AG09319 (cell line): ENCODE measurements around the gene PTPRJ.

ENCODE experiments used
- DNase-seq: peaks from one replicate; pipeline ENCODE4 v3.0.0-alpha.2; 2010; ENCODE audit warnings: low read depth; ENCODE audit errors: extremely low read depth
- CTCF ChIP-seq: IDR thresholded peaks from 2 replicates; pipeline ENCODE4 v1.5.1; 2011; ENCODE audit warnings: low read depth, mild to moderate bottlenecking, inconsistent platforms, low read length, moderate library complexity

Gene PTPRJ

GRCh38 chr11:47998733-47999359 is 18.5 kb downstream of the PTPRJ start:
- no peak for TF ChIP-seq CTCF
- DNase-seq: no peak

GRCh38 chr11:48000432-48000831 is 20.1 kb downstream of the PTPRJ start:
- no peak for TF ChIP-seq CTCF

GRCh38 chr11:48001438-48002021 is 21.2 kb downstream of the PTPRJ start:
- no peak for DNase-seq
- no peak for TF ChIP-seq CTCF

More at GRCh38 chr11:48000432-48000831, 20.1 kb downstream of the PTPRJ start:
- DNase-seq: no peak

- DNase-seq: no peak
- no peak for TF ChIP-seq CTCF
Observed at GRCh38 chr11:48002561-48002960, 22.2 kb downstream of the PTPRJ start.

GRCh38 chr11:48003926-48004325 is 23.6 kb downstream of the PTPRJ start:
- DNase-seq: no peak
- TF ChIP-seq CTCF: no peak

GRCh38 chr11:48004456-48004855 is 24.1 kb downstream of the PTPRJ start:
- DNase-seq: no peak
- no peak for TF ChIP-seq CTCF

GRCh38 chr11:48005136-48005535 is 24.8 kb downstream of the PTPRJ start:
- no peak for DNase-seq
- TF ChIP-seq CTCF: no peak
